ENCODE measurements around the gene IGF1R.

IGF1R gene

DNA sequence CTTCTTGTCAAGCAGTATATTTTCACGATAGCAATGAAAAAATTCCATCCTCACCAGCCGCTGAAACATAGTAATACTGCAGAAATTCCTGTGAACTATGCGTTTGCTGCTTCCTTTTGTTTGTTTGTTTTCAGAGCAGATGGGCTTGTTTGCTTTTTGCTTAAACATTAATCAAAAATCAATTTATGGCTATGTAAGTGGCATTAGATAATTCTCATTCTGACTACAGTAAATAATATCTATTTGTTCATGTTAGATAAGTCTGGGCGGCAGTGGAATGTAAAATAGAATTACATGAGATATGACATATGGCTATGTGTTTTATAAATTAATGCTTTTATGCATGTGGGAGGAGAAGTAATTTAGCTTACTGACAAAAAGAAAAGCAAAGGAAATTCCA is 195.5 kb downstream of the IGF1R start:
- FAIRE-seq (no peak), DNase-seq (ENCODE audit: extremely low spot score, insufficient read length, low read depth) (no peak)

DNA sequence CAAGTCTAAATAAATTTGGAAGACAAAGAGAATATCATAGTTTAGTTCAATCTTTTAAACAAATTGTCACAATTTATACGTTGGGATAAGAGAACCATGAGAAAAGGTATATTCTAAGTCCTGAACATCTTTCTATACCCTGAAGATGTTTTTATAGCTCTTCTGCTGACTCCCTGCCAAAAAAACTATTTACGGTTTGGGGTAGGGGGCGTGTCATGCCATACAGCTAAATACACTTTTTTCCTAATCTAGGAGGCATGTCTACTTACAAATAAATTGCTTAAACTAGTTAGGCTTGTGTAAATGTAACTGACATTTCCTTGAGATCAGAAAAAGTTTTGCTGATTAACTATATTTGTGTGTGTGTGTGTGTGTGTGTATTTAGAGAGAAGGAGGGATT is 195.9 kb downstream of the IGF1R start:
- FAIRE-seq, result no peak
- DNase-seq (ENCODE audit: extremely low spot score, insufficient read length, low read depth), result no peak

DNA sequence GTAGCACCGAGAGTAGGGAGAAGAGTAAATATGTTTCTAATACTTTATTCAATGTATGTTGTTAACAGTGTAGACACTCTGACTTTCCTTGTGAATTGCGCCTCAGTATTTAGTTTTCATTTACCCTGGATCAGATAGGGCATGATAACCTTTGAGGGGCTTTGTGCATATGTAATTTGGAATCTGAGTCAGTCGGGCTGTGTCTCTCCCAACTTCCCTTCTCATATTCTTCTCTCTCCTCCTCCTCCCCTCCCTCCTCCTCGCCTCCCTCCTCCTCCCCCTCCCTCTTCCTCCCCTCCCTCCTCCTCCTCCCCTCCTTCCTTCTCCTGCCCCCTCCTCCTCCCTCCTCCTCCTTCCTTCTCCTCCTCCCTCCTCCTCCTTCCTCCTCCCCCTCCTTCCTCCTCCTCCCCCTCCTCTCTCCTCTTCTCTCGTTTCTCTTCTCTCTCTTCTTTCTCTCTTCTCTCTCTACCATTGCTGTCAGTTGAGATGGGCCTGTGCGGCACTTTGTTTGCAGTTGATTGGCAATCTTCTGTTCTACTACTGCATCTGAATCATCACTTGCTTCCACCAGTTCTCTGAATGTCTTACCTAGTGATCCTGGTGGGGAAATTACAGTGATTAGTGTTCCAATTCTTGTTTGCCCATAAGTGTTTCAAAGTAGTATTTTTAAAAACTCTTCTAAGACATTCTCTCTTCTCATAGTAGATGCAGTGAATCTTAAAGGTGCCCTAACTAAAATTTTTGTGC is 197.0 kb downstream of the IGF1R start:
- FAIRE-seq (no peak), DNase-seq (ENCODE audit: extremely low spot score, insufficient read length, low read depth) (no peak)

DNA sequence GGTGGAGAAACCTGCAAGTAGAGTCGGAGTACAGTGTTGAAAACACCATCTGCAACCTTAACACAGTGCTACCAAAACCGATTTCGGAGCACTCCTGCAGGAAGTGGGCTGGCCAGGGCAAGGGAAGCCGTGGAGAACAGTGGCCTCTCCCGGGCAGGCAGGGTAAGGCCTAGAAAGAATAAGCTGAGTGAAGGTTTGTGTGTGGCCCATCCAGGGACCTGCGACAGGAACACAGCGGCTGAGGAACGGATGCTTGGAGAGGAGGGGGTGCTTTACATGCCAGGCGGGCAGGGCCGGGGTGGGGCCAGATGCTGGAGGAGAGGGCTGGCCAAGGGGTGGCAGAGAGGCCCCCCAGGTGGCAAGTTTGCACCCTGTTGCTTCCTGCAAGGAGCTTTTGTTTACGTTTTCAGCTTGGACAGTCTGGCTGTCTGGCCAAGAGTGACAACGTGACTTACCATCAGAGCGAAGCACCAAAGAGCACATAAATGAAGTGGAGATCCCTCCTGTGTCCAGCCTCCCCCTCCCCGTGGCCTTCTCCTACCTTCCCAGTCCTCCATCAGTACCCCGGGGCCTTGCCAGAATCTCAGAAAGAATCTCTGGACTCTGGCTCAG is 202.7 kb downstream of the IGF1R start:
- DNase-seq (ENCODE audit: extremely low spot score, insufficient read length, low read depth), result no peak
- FAIRE-seq, result peak; percentile 62

DNA sequence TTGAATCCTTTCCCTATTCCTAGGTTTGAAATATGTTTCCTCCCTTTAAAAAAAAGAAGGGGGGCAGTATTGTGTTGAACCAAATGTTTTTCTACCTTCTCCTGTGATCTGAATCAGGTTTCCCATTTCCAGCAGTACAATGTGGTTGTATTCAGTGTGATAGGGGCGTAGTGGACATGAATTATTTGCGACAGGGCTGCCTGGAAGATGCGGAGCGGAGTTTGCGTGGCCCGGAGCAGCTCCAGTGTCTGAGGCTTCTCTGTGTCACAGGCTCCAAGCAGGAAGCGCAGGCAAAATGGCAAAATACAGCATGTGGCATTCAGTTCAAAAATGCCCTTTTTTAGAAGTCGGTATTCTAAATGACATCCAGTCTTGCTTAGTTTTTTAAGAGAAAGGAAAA is 204.8 kb downstream of the IGF1R start:
- DNase-seq (ENCODE audit: extremely low spot score, insufficient read length, low read depth), result no peak
- FAIRE-seq, result peak; percentile 31

GRCh38 chr15:98853617-98854420 is 205.5 kb downstream of the IGF1R start:
- no peak for FAIRE-seq
- DNase-seq (ENCODE audit: extremely low spot score, insufficient read length, low read depth), result no peak

DNA sequence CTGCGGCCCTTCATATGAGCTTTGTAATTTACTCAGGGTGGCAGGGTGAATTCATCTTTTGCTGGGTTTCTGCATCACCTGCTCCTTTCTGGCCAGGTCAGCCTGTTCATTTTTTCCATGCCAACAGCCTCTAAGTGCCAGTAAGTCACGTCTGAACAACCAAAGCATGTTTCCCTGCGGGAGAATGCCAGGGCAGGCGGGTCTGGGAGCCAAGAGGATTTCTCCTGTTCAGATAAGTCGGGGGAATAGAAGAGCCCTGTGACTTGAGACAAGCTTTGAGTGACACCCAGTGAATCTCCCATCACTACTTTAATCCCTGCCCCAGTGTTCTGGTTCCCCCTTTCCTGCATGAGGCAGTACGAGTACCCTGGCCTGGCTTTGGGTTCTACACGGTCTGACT is 206.2 kb downstream of the IGF1R start:
- DNase-seq (ENCODE audit: extremely low spot score, insufficient read length, low read depth) (no peak), FAIRE-seq (no peak)

DNA sequence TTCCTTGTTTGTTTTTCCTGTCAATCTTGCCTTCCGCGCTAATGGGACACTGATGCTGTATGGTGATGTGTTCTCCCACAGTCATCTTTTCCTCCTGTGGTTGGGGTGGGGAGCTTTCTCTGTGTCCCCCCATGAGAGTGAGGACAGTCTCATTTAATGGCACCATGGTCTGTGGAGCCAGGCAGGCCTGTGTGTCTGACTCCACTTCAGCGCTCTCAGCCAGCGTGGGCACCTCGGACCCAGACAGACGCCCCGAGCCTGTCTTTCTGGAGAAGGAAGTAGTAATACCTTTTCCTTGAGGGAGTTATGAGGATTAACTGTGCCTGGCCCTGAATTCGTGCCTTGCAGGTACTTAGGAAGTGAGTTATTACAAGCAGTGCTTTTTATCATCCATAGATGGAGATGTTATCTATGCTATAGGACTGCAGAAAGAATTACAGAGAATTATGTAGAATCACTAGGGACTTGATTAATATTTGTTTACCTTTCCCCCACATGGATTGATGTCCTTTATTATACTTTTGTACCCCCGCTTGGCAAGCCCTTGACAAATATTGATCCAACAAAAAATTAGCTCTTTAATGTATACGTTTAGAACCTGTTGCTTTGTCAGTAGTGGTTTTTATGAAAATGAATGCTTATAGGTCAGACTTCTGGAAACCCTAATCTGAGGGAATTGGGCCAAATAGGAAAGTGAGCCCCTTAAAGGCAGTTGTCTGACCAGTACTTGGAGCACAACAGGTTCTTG is 206.9 kb downstream of the IGF1R start:
- FAIRE-seq (no peak), DNase-seq (ENCODE audit: extremely low spot score, insufficient read length, low read depth) (no peak)

- no peak for DNase-seq (ENCODE audit: extremely low spot score, insufficient read length, low read depth)
- no peak for FAIRE-seq
These were observed 207.6 kb downstream of the IGF1R start for GRCh38 chr15:98855815-98856531.

DNA sequence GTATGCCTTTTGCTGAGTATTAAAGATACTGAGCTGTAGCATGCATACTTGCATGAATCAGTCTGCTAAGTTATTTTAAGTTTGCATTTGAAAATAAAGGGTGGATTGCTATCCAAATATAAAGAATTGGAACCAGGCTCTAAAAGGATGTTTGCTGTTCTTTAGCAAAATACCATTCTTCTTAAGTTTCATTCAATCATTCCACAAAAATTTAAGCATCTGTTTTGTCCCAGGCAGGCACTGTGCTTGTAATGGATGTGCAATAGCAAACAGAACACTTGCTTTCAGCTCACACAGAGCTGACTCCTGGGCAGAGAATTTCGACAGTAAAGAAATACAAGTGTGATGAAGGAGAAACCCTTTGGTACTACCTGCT is 208.2 kb downstream of the IGF1R start:
- DNase-seq (ENCODE audit: extremely low spot score, insufficient read length, low read depth) (no peak), FAIRE-seq (no peak)

GRCh38 chr15:98858610-98859023 is 210.3 kb downstream of the IGF1R start:
- no peak for FAIRE-seq
- no peak for DNase-seq (ENCODE audit: extremely low spot score, insufficient read length, low read depth)

DNA sequence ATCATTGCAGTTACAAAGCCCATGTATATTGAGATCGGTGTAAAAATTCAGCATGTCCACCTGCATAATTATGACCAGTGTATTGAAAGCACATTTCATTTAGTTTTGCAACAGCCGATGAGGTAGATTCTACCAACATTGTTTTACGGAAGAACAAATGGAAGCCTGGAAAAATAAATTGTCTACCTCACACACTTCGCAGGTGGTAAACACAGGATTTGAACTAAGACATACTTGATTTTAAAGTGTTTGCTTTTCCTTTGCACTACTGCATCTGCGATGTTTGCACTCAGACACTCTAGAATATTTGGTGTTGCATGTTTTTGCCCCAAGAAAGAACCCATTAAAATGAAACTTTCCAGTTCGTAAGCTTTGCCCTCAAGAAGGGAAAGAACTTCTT is 210.8 kb downstream of the IGF1R start:
- DNase-seq (ENCODE audit: extremely low spot score, insufficient read length, low read depth) (no peak), FAIRE-seq (no peak)

- DNase-seq (ENCODE audit: extremely low spot score, insufficient read length, low read depth), result no peak
- no peak for FAIRE-seq
These were observed 212.1 kb downstream of the IGF1R start for GRCh38 chr15:98860281-98861041.

GRCh38 chr15:98861188-98861587 is 212.8 kb downstream of the IGF1R start:
- FAIRE-seq, result no peak
- no peak for DNase-seq (ENCODE audit: extremely low spot score, insufficient read length, low read depth)

DNA sequence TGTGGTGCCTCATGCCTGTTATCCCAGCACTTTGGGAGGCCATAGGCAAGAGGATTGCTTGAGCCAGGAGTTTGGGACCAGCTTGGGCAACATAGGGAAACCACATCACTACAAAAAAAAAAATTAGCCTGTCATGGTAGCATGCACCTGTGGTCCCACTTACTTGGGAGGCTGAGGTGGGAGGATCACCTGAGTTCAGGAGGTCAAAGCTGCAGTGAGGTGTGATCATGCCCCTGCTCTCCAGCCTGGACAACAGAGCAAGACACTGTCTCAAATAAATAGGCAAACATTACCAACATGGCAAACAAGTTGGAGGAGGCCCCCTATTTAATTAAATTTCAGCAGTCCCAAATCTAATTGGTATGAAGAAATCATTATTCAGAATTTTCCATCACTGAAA is 215.6 kb downstream of the IGF1R start:
- FAIRE-seq (no peak), DNase-seq (ENCODE audit: extremely low spot score, insufficient read length, low read depth) (no peak)

- FAIRE-seq (peak; percentile 87), DNase-seq (ENCODE audit: extremely low spot score, insufficient read length, low read depth) (peak; percentile 48)
These were observed 217.3 kb downstream of the IGF1R start for GRCh38 chr15:98865397-98866339.

GRCh38 chr15:98866511-98866910 is 218.2 kb downstream of the IGF1R start:
- FAIRE-seq (peak; percentile 67), DNase-seq (ENCODE audit: extremely low spot score, insufficient read length, low read depth) (no peak)

DNA sequence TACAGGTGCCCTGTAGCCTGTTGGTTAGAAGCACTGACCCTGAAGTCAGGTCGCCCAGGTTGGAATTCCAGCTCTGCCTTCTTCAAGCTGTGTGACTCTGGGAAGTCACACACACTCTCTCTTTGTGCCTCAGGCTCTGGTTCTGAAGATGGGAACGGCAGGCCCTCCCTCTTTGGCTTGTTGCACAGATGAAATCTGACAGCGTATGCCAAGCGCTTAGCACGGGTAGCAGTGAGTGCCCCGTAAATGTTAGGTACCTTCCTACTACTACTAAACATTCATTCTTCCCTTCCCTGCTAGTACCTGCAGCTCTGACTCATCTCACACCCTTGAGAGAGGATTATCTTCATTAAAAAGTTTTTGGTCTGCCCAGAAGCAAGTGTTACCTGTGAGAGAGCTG is 220.2 kb downstream of the IGF1R start:
- FAIRE-seq (no peak), DNase-seq (ENCODE audit: extremely low spot score, insufficient read length, low read depth) (no peak)

All from GM18507 (cell line).